HG03432 (cell line): ENCODE data around the gene IL32.
A peak's percentile ranks its signal among the peaks of the same experiment; 100 is the strongest.

Experiments used
- ATAC-seq: cut with Tn5 transposase; IDR thresholded peaks from one replicate; pipeline ENCODE4 v1.9.1; 2021; ENCODE audit warnings: mild to moderate bottlenecking, moderate library complexity; ENCODE audit not compliant: unreplicated experiment

IL32 gene, protein sequence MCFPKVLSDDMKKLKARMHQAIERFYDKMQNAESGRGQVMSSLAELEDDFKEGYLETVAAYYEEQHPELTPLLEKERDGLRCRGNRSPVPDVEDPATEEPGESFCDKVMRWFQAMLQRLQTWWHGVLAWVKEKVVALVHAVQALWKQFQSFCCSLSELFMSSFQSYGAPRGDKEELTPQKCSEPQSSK

DNA sequence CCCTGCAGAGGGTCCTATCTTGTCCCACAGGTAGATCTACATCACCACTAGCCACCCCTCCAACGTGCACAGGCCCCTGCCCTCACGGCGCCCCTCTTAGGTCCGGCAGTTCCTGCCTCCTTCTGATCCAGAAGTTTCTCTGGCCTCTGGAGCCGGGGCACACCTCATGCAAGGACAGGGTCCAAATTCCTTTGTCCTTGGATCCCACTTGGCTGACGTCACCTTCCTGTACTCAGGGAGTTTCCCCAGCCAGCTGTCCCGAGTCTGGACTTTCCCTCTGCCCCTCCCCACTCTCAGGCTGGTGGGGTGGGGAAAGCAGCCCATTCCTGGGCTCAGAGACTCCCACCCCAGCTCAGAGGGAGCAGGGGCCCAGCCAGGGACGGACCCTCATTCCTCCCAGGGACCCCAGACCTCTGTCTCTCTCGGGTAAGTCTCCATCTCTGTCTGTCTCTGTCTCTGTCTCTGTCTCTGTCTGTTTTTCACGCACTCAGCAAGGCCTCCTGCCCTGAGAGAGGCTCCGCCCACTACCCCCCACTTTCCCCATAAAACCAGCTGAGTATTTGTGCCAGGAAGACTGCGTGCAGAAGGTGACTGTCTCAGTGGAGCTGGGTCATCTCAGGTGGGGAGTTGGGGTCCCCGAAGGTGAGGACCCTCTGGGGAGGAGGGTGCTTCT lies at the start of gene IL32:
Gene IL32, plus strand, starts transcription at position 572 of the 673 bp plus-strand sequence. CDS start 172 bp downstream, outside the sequence.
- ATAC-seq: no peak

DNA sequence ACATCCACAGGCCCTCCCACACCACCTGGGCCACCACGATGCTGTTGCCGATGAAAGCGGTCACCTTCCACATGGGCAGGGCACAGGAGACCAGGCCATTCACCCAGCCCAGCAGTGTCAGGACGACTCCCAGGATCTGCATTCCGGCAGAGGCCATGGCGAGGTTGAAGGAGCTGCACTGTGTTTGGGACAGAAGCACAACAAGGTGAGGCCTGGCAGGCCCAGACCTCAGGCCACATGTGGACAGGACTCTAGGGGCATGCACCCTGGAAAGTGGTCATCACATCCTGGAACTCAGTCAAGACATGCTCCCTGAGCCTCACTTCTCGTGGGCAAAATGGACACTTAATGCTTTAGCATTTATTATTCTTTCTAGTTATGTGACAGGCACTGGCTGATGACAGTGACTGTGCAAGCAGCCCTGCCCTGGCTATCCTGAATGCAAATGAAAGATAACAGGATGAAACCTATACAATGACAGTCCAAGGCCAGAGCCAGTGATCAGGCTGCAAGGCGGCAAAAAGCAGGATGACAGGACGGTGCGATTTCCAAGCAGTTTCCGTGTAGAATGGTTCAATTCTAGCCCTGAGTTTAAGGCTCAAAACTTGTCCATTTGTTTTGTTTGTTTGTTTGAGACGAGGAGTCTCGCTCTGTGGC lies 49.4 kb upstream of the IL32 start:
- ATAC-seq: no peak

DNA sequence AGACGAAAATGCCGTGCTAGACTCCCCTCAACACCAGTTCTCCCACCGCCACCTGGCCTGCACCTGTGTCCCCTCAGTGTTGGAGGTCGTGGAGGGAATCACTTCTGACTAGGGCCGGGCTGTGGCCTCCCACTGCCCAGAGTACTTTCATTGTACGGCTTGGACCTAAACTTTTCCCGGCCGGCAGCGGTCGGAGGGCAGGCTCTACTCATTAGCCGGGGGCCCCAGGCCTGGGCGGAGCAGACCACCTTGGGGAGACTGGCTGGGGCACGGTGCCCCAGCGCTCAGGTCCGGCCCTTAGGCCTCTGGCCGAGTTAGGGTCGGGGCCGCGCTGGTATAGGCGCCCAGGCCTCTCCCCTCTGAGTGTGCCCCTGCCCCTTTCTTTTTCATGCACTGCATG lies 48.1 kb upstream of the IL32 start:
- ATAC-seq: no peak

DNA sequence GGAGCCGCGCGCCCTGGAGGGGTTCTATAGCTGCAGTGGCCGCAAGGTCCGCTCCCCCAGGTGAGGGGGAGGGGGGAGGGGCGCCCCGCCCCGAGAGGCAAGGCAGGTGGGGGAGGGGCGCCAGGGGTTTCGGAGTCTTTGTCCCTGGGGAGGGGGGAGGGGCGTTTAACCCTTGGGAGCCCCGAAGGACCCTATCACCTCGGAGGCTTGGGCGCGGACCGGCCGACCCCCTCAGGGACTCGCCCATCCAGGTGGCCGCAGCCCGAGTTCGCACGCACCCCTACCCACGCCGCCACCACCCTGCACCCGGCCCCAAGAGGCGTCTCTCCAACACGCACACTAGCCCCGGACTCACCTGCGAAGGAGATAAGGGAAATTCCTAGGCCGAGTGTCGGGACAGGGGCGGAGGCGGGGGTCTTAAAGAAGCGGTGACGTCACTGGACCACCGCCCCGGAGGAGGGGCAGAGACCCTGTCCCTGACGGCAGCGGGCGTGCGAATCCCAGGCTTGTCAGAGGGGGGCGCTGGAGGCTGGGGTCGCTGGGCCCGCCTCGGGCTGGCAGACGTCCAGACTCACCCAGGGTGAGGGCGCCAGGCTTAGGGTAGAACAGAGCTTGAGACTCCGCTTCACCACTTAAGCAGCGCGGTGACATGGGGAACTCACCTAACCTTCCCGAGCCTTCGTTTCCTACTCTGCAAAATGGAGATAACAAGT lies 47.5 kb upstream of the IL32 start, which contains the start of gene CLDN6:
Gene CLDN6, minus strand, starts transcription at position 390 of the 713 bp plus-strand sequence. CDS start 2,162 bp downstream, outside the sequence.
- ATAC-seq: no peak

DNA sequence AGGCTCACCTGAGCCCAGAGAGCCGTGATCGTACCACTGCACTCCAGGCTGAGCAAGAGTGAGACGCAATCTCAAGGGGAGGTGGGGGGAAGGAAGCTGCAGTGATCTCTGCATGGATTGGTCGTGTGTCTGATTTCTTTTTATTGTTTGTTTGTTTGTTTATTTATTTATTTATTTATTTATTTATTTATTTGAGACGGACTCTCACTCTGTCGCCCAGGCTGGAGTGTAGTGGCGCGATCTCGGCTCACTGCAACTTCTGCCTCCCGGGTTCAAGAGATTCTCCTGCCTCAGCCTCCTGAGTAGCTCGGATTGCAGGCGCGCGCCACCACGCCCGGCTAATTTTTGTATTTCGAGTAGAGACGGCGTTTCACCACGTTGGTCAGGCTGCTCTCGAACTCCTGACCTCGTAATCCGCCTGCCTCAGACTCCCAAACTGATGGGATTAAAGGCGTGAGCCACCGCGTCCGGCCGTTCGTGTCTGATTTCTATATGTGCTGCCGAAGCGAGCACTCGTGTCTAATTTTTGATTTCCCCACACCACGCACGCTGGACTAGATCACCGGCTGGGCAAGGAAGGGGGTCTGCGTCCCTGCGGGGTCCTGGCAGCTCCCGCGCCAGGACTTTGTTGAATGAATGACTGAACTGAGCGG lies 45.7 kb upstream of the IL32 start:
- ATAC-seq: no peak

DNA sequence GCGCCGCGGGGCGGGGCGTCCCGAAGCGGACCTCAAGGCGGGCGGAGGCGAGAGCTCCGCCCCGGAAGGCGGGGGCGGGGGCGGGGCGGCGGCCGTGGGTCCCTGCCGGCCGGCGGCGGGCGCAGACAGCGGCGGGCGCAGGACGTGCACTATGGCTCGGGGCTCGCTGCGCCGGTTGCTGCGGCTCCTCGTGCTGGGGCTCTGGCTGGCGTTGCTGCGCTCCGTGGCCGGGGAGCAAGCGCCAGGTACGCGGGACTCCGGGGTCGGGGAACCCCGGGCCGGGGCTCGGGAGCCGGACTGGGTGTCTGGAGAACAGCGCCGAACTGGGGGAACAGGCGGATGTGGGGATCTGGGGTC lies 45.2 kb upstream of the IL32 start, which contains the start of gene TNFRSF12A:
Gene TNFRSF12A, plus strand, starts transcription at position 122 of the 357 bp plus-strand sequence. Its CDS starts 30 bp downstream, at position 152.
- ATAC-seq: no peak

DNA sequence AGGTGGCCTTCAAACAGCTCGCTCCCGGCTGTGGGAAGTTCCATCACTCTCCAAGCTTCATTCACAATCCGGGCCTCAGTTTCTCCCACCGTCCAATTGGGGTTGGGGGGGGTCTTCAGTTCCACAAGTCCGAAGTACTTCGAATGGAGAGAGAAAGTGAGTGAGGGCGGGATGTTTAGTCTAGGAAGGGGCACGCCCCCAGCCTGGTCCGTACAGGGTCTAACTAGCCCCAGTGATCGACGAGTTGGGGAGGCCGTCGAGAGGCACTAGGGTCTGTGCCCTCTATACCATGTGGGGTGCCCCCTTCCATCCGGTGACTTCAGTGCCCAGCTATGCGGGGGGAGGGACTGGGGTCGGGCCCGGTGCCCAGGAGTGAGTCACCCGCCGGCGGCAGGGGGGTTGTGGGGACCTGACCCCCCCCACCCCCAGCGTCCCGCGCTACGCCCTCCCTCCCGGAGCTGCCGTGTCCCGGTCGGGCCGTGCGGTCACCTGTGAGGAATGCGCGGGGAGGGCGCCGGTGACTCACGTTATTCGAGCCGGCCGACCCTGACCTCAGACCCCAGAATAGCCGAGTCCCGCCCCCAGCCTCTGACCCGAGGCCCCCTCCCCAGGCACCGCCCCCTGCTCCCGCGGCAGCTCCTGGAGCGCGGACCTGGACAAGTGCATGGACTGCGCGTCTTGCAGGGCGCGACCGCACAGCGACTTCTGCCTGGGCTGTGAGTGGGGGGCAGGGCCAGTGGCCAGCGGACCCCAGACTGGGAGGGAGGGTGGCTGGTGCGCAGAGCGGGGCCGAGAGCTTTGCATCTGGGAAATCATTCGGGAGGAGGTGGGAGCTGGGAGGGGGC lies 44.6 kb upstream of the IL32 start:
- no peak for ATAC-seq

DNA sequence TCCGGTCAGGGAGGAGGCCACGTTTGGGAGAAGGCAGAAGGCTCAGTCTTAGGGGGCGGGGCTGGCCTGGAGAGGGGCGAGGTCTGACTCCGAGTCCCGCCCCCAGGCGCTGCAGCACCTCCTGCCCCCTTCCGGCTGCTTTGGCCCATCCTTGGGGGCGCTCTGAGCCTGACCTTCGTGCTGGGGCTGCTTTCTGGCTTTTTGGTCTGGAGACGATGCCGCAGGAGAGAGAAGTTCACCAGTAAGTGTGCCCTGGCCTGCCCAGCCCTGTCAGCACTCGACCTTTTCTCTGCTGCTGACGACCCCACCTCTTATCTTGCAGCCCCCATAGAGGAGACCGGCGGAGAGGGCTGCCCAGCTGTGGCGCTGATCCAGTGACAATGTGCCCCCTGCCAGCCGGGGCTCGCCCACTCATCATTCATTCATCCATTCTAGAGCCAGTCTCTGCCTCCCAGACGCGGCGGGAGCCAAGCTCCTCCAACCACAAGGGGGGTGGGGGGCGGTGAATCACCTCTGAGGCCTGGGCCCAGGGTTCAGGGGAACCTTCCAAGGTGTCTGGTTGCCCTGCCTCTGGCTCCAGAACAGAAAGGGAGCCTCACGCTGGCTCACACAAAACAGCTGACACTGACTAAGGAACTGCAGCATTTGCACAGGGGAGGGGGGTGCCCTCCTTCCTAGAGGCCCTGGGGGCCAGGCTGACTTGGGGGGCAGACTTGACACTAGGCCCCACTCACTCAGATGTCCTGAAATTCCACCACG lies 43.8 kb upstream of the IL32 start:
- peak; percentile 30 for ATAC-seq

DNA sequence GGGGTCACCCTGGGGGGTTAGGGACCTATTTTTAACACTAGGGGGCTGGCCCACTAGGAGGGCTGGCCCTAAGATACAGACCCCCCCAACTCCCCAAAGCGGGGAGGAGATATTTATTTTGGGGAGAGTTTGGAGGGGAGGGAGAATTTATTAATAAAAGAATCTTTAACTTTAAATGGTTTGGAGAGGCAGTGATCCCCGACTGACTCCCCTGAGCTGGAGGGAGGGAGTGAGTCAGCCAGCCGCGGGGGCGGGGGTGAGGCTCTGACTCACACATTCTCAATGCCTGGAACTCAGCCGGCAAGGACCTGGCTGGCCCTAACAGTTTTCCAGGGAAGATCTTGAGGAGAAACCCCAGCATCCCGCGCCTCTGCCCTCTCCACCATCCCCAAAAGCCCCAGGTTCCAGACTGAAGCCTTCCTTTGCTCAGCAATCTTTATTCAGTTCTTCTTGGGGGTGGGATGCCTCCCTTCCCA lies 43.2 kb upstream of the IL32 start:
- no peak for ATAC-seq

DNA sequence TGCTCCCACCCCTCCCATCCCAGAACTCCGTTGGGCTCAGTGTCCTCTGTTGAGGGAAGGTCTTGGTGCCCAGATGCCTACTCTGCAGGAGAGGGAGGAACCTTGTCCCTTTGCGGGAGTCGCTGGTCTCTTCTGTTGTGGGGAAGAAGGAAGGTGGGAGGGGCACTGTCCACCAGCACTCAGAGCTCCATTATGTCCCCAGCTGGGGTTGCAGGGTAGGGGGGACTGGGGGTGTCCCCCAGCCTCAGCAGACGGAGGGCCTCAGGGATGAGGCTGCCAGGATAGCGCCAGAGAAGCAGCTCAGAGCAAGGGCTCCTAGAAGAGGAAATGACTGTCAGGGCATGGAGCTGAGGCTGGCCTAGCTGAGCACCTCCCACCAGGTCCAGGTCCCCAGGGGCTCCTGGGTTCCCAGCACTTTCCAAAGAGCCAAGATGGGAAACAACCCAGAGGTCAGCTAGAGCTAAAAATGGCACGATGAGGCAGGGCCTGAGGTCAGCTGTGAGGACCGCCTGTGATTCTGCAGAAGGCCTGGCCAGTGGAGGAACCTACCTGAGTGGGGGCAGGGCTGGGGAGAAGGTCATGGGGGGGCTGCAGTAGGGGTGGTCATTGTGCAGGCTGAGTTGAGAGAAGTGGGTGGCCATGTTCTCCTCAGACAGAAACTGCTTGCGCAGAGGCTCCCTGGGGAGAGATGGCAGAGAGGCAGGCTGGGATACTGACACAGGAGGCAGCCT lies 42.6 kb upstream of the IL32 start:
- ATAC-seq: no peak

DNA sequence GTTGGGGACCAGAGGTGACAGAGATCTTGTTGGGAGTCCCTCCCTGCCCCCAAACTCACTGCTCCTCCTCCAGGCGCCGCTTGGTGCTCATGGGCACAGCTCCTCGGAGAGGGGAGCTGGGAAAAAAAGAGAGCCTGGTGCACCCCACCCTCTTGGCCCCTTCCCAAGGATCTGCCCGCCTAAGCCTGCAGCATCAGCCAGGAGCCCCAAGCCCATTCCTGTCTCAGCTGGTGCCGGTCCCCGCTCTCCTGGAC lies 42.1 kb upstream of the IL32 start:
- ATAC-seq: no peak

DNA sequence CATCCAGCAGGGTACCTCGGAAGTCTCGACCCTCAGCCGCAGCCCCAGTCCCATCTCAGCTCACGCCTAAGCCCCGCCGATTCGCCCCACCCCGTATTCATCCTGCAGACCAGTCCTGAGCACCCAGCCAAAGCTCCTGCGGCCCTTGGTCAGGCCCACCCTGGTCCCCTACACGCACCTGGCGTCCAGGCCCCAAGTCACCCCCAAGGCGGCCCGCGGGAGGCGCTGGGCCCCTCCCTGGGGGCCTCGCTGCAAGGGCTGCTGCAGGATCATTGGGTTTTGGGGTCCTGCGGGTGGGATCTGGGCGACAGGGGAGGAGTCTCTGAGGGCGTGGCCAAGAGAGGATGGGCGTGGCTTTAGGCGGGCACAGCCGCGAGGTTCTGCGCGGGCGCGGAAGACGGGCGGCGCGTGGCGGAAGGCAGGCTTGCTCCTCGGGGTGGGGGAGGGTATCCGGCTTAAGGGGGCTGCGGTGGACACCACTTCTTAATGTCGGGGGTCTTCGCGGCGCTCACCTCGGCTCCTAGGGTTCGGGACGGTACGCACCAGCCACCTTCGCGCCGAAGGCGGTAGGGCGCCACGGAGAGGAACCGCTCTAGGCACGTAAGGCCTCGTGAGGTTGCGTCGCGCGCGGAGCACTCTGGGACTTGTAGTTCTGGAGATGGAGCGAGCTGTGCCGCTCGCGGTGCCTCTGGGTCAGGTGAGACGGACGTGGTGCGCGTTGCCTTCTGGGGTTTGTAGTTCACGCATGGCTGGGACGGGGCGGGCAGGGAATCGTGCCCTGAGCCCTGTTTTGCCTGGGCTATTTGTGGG lies 41.6 kb upstream of the IL32 start, which contains the start of the genes HCFC1R1 and THOC6:
Gene HCFC1R1, minus strand, starts transcription at position 274 of the 810 bp plus-strand sequence. Its CDS starts 1 bp downstream, at position 273.
Gene THOC6, plus strand, starts transcription at position 367 of the 810 bp plus-strand sequence. Its CDS starts 292 bp downstream, at position 659.
- ATAC-seq: peak; percentile 75

DNA sequence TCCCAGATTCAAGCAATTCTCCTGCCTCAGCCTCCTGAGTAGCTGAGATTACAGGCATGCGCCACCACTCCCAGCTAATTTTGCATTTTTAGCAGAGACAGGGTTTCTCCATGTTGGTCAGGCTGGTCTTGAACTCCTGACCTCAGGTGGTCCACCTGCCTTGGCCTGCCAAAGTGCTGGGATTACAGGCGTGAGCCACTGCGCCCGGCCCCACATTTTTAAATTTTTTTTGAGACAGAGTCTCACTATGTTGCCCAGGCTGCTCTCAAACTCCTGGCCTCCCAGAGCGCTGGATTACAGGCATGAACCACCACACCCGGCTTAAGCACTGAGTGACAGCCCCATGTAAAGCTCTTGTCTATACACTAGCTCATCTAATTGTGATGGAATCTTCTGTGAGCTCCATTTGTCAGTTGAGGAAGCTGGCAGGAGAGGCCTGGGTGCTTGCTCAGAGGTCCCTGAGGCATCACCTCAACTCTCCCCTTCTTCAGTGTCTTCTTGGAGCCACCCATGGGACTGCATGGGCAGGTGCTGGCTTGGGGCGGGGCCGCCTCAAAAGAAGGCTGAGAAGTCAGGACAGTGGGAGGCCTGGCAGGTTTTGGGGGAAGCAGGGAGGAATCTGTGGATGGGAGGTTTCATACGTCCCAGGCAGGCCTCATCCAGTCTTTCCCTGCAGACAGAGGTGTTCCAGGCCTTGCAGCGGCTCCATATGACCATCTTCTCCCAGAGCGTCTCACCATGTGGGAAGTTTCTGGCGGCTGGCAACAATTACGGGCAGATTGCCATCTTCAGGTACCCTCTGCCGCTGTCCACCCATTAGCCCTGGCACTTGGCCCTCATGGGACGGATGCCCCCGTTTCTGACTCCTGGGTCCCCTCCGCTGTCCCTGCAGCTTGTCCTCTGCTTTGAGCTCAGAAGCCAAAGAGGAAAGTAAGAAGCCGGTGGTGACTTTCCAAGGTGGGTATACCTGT lies 40.1 kb upstream of the IL32 start:
- no peak for ATAC-seq

DNA sequence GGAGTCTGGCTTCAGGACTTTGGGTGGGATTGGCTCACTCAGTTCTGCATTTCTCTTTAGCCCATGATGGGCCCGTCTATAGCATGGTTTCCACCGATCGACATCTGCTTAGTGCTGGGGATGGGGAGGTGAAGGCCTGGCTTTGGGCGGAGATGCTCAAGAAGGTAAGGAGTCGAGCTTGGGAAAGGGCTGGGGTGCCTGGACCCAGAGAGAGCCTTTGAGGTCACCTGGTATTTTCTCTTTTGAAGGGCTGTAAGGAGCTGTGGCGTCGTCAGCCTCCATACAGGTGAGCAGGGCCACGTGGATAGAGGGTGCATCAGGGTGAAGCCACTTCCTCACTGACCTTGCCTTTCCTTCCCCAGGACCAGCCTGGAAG lies 39.4 kb upstream of the IL32 start:
- no peak for ATAC-seq

DNA sequence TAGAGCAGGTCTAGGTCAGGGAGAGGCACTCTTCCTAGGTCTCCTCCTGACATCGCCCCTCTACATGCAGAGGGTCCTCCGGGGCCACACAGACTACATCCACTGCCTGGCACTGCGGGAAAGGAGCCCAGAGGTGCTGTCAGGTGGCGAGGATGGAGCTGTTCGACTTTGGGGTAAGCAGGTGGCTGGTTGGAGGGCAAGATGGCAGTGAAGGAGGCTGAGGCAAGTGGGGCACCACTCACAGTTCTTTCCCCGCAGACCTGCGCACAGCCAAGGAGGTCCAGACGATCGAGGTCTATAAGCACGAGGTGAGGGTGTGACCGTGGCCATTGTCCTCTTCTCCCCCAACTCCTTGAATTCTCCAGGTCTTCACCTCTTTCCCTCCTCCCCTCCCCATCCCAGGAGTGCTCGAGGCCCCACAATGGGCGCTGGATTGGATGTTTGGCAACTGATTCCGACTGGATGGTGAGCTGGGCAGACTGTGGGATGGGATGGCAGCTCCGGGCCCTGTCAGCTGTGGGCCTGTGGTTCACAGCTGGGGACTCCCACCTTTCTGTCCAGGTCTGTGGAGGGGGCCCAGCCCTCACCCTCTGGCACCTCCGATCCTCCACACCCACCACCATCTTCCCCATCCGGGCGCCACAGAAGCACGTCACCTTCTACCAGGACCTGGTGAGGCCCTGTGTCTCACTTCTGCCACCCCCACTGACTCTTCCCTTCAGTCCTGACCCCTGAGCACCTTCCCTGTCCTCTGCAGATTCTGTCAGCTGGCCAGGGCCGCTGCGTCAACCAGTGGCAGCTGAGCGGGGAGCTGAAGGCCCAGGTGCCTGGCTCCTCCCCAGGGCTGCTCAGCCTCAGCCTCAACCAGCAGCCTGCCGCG lies 38.6 kb upstream of the IL32 start:
- ATAC-seq: no peak

DNA sequence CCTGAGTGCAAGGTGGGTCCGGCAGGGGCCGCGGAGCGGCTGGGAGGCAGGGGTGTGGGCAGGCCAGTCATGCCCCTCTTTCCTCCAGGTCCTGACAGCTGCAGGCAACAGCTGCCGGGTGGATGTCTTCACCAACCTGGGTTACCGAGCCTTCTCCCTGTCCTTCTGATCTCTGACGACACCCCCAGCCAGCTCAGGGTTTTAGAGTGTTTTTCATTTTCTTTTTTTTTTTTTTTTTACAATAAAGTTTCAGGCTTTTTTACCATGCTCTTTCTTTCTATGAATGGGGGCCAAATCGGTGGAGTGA lies 38.0 kb upstream of the IL32 start:
- ATAC-seq: no peak
